Measurements from ENCODE around the gene P3H2.

DNA sequence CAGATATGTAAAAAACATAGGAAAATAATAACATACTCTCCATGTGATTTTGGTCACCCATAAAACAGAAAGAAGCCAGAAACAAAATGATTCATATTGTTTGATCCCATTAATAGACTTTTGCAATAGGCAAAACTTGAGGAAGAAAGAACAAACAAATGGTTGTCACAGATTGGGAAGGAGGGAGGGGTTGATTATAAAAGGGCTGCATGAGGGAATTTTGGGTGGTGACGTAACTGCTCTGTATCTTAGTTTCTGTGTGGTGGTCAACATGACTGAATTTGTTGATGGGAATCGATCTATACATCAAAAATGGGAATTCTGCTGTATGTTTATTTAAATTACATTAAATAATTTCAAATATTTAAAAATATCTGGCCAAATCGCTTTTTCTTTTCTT, 86.3 kb downstream of the P3H2 start:
- no peak for TF ChIP-seq EZH2 (IDR thresholded peaks at IDR 0.05)
- no peak for TF ChIP-seq POLR2AphosphoS5 (IDR thresholded peaks at IDR 0.05; ENCODE audit: borderline replicate concordance, low read depth, low read length)
